HAP-1 (cell line): ENCODE measurements around the gene PAPOLB.

ENCODE experiments used
- DNase-seq, 2 experiments: peaks; one replicate each; pipeline ENCODE4 v3.0.0-alpha.2; 2016 to 2020; ENCODE audit warnings: low spot score in 2 of 2
- H3K27me3 ChIP-seq: fragments of 250-450 bp; sonication (Bioruptor Pico); 2 replicates; pipeline ENCODE4 v1.5.1; 2020; ENCODE audit warnings: low read depth, mild to moderate bottlenecking, moderate library complexity
- H3K36me3 ChIP-seq: fragments of 250-450 bp; sonication (Bioruptor Pico); replicated peaks from 2 replicates; pipeline ENCODE4 v1.5.1; 2020; ENCODE audit warnings: mild to moderate bottlenecking
- H3K4me1 ChIP-seq: fragments of 250-450 bp; sonication (Bioruptor Pico); 2 replicates; pipeline ENCODE4 v1.5.1; 2020; ENCODE audit warnings: mild to moderate bottlenecking
- H3K4me3 ChIP-seq: fragments of 250-450 bp; sonication (Bioruptor Pico); 2 replicates; pipeline ENCODE4 v1.5.1; 2020; ENCODE audit warnings: mild to moderate bottlenecking, moderate library complexity
- H3K9me3 ChIP-seq: fragments of 250-450 bp; sonication (Bioruptor Pico); 2 replicates; pipeline ENCODE4 v1.5.1; 2020; ENCODE audit warnings: mild to moderate bottlenecking, moderate library complexity
- in situ Hi-C: fragments of 300-500 bp; cut with MboI; formaldehyde crosslinking; loops from 3 replicates; pipeline ENCODE4 v1.14.3; 2020; ENCODE audit warnings: low sequenced_read_pairs, inconsistent platforms, mixed read lengths

PAPOLB gene

GRCh38 chr7:4884164-4884563 lies 22.3 kb upstream of the PAPOLB start:
- H3K4me1 ChIP-seq: peaks cover 4% of the 10 kb centered on the region; the same call in 1 of the 2 replicates
- DNase-seq: no peak

GRCh38 chr7:4883372-4884144 lies 21.7 kb upstream of the PAPOLB start, which contains the start of gene RADIL:
RADIL (minus strand) TSS chr7:4883716; CDS start chr7:4878139, 5,577 bp downstream.
- Histone ChIP-seq H3K9me3 (no peaks in the 10 kb centered on the region), H3K4me1 (peaks cover 4% of the 10 kb centered on the region; the same call in 1 of the 2 replicates), H3K36me3 (no peaks in the 10 kb centered on the region), H3K27me3 (no peaks in the 10 kb centered on the region), H3K4me3 (peak within 1 kb of the TSS; percentile 49)
- in situ Hi-C loops: no loop called here
- DNase-seq: peak; percentile 86 to 98

More at GRCh38 chr7:4884164-4884563, 22.3 kb upstream of the PAPOLB start:
- no peaks in the 10 kb centered on the region for H3K27me3 ChIP-seq
- no peak overlapping the region for H3K4me3 ChIP-seq
- H3K36me3 ChIP-seq: no peaks in the 10 kb centered on the region
- H3K9me3 ChIP-seq: no peaks in the 10 kb centered on the region
- in situ Hi-C loops: no loop called here

DNA sequence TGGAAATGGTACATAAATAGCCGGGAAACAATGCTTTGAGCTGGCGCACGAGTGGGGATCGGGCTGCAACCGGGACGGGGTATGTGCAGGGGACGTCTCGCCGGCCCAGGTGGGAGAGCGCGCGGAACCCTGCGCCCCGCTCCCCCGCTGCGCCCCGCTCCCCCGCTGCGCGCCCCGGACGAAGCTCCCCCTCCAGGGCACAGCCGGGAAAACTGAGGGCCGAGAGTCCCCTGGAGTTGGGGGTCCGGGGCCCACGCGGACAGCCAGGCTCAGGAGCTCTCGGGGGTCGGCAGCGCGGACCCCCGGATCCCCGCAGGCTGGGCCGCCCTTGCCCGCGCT lies 21.2 kb upstream of the PAPOLB start:
- H3K4me3 ChIP-seq: peak overlapping the region; percentile 49
- H3K4me1 ChIP-seq: peaks cover 4% of the 10 kb centered on the region; the same call in 1 of the 2 replicates
- no peaks in the 10 kb centered on the region for H3K36me3 ChIP-seq
- in situ Hi-C loops: no loop called here
- H3K9me3 ChIP-seq: no peaks in the 10 kb centered on the region
- no peak for DNase-seq
- H3K27me3 ChIP-seq: no peaks in the 10 kb centered on the region

- peak overlapping the region; percentile 49 for H3K4me3 ChIP-seq
- no peaks in the 10 kb centered on the region for H3K27me3 ChIP-seq
- peaks cover 4% of the 10 kb centered on the region for H3K36me3 ChIP-seq
- H3K9me3 ChIP-seq: no peaks in the 10 kb centered on the region
- peaks cover 4% of the 10 kb centered on the region; the same call in 1 of the 2 replicates for H3K4me1 ChIP-seq
- in situ Hi-C loops: no loop called here
- peak; percentile 68 to 74 for DNase-seq
Measured at GRCh38 chr7:4882169-4883032, 20.6 kb upstream of the PAPOLB start.

DNA sequence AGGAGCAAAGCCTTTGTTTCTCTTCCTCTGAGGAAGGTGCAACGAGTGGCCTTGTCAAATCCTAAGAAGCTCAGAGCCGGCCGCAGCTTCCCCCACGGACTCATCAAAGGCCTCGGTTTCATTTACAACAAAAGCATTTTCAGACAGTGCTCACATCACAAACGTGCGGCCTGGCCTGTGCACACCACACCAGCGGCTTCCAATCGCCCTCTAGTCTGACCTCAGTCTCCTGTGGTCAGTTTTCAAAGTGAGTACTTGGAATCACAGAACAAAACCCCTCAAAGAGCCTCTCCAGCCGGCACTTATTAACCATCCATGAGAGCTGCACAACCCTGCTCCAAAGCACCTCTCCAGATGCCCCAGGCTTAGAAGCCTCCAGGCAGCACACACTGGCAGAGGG lies 18.4 kb upstream of the PAPOLB start:
- peaks cover 4% of the 10 kb centered on the region; the same call in 1 of the 2 replicates for H3K4me1 ChIP-seq

GRCh38 chr7:4879396-4880081 lies 17.7 kb upstream of the PAPOLB start:
- peaks cover 11% of the 10 kb centered on the region for H3K36me3 ChIP-seq
- no peak overlapping the region for H3K4me3 ChIP-seq
- in situ Hi-C loops: no loop called here
- DNase-seq: no peak
- H3K4me1 ChIP-seq: peaks cover 4% of the 10 kb centered on the region; the same call in 1 of the 2 replicates
- H3K27me3 ChIP-seq: no peaks in the 10 kb centered on the region
- H3K9me3 ChIP-seq: no peaks in the 10 kb centered on the region

More for the DNA sequence above, 18.4 kb upstream of the PAPOLB start:
- DNase-seq: no peak
- Histone ChIP-seq H3K27me3 (no peaks in the 10 kb centered on the region), H3K9me3 (no peaks in the 10 kb centered on the region), H3K36me3 (peaks cover 10% of the 10 kb centered on the region), H3K4me3 (no peak overlapping the region)
- in situ Hi-C loops: no loop called here

GRCh38 chr7:4878336-4879335 lies 16.8 kb upstream of the PAPOLB start:
- no peak overlapping the region for H3K4me3 ChIP-seq
- DNase-seq: no peak
- H3K4me1 ChIP-seq: peaks cover 4% of the 10 kb centered on the region; the same call in 1 of the 2 replicates
- in situ Hi-C loops: no loop called here
- peaks cover 18% of the 10 kb centered on the region for H3K36me3 ChIP-seq
- H3K9me3 ChIP-seq: no peaks in the 10 kb centered on the region
- H3K27me3 ChIP-seq: no peaks in the 10 kb centered on the region

DNA sequence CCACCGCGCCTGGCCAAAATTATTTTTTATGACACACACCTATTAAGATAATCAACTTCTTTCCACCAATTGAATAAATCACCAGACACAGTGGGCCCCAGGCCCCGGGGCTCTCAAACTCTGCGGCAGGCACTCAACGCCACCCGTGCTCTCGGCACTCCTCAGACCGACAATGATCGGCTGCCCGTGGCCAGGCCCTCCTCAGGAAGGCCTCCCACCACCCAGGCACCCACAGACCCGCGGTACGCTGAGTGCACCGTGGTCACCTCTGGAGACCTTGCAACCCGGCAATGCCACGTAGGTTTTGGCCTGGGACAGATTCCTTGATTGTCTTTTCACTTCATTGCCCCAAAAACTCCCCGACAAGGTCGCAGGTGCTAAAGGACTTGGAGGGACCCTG lies 14.8 kb upstream of the PAPOLB start:
- in situ Hi-C loops: no loop called here
- Histone ChIP-seq H3K36me3 (peaks cover 18% of the 10 kb centered on the region), H3K27me3 (no peaks in the 10 kb centered on the region)

DNA sequence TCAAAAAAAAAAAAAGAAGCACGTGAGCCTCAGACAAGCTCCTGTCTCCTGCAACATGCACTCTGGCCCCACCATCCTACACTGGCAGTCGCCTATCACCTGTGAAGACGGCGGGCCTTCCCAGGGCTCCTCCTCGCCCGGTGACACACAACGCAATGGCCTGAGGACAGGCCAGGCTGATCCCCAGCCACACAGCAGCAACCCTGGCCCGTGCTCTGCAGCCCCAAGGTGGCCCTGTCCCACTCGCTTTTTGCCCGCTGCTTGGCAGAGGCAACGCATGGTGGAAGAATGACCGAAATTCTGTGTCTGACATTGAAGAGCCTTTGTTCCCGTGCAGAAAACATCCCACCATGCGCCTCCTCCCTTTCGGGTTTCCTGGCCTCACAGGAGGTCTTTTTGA lies 13.6 kb upstream of the PAPOLB start:
- Histone ChIP-seq H3K4me1 (no peaks in the 10 kb centered on the region), H3K27me3 (no peaks in the 10 kb centered on the region), H3K36me3 (peaks cover 18% of the 10 kb centered on the region), H3K4me3 (no peak overlapping the region), H3K9me3 (no peaks in the 10 kb centered on the region)
- no peak for DNase-seq
- in situ Hi-C loops: no loop called here

More for the DNA sequence above, 14.8 kb upstream of the PAPOLB start:
- DNase-seq: no peak
- Histone ChIP-seq H3K4me1 (peaks cover under 1% of the 10 kb centered on the region; the same call in 1 of the 2 replicates), H3K9me3 (no peaks in the 10 kb centered on the region), H3K4me3 (no peak overlapping the region)

DNA sequence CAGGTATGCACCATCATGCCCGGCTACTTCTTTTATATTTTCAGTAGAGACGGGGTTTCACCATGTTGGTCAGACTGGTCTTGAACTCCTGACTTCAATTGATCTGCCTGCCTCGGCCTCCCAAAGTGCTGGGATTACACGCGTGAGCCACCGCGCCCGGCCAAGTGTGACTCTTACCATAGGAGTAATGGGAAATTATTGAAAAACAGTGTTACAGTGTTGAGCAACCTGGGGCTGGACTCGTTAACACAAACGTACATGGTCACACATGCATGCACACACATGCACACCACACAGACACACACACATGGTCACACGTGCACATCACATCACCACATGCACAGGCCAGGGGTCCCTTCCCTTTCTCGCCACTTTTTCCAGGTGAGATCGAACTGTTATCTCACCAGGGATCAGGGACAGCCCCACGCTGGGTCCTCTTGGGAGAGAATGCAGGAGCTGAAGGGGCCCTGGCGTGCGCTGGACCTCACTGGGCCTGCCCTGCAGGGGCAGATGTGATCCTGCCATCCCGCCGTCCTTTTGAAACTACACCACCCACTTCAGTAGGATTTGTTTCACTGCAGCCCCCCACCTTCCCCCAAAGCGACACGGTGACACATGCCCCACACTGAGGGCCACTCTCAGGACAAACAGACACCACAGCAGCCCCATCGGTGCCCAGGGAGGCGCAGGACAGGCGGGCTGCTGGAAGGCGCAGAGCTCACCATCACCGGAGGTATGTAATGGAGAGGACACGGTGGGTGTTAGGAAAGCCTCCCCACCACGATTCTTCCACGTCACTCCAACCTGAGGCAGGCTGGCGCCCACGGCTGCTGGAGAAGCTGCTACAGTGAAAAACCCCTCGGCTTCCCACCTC lies 11.5 kb upstream of the PAPOLB start:
- in situ Hi-C loops: no loop called here
- no peaks in the 10 kb centered on the region for H3K9me3 ChIP-seq
- H3K27me3 ChIP-seq: no peaks in the 10 kb centered on the region
- no peaks in the 10 kb centered on the region for H3K4me1 ChIP-seq
- DNase-seq: no peak
- H3K36me3 ChIP-seq: peaks cover 18% of the 10 kb centered on the region
- no peak overlapping the region for H3K4me3 ChIP-seq

DNA sequence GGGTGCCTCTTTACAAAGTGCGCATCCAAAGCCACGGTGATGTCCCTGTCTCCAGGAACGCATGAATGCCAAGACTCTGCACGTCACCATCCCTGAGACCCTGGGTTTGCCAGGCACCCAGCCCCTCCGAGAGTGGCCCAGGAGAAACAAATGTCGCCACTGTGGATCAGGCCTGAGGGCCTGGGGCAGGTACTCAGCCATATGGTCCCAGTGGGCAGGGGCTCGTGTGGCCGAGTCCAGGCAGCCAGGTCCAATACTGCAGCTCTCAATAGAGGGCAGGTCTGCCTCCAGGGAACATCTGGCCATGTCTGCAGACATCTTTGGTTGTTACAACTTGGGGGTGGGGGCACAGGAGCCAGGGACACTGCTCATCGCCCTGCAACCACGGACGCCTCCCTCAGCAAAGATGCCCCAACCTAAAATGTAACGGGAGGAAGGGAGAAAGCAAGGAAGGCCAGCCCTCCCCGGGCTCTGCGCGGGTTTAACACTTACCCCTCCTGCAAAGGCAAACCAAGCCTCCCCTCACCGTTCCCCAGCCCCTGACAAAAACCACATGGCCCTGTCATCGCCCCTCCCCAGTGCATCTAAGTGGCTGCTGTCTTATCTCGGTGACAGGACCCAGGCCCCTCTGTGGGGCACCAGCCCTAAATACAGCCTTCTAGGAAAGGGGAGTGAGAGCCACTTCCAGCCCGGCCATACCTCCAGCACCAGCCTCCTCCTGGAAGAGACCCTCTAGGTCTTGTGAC lies 10.3 kb upstream of the PAPOLB start:
- peaks cover 11% of the 10 kb centered on the region for H3K36me3 ChIP-seq
- DNase-seq: no peak
- no peak overlapping the region for H3K4me3 ChIP-seq
- in situ Hi-C loops: no loop called here
- no peaks in the 10 kb centered on the region for H3K4me1 ChIP-seq
- no peaks in the 10 kb centered on the region for H3K9me3 ChIP-seq
- H3K27me3 ChIP-seq: no peaks in the 10 kb centered on the region
